ENCODE results near the gene SHMT1. TPM values are rescaled to one million over a fixed set of nuclear protein-coding genes. Genes with fewer than 3 reads are reported as not detected.
"Not testable (repeated sequence)": the region's sequence is repeated elsewhere in the genome, so short reads cannot be mapped to it uniquely, and the experiment has no call there.

The SHMT1 gene
- total RNA-seq, 2 experiments from 2014 or later, result 58.7 to 61.0 TPM

DNA sequence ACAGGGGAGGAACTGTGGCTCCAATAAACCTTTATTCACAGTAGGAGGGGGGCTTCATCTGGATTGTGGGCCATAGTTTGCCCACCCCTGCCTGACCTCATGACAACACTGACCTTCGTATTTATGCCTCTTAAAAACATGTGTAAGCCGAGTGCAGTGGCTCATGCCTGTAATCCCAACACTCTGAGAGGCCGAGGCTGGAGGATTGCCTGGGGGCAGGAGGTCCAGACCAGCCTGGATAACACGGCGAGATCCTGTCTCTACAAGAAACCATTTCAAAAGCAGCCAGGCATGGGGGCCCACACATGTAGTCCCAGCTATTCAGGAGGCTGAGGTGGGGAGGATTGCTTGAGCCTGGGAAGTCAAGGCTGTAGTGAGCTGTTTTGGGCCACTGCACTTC is 24.2 kb upstream of the SHMT1 start:
- intact Hi-C loops (cut with DNase I, micrococcal nuclease); H3K36me3 Mint-ChIP-seq (ENCODE audit: low read depth); CTCF ChIA-PET; POLR2A ChIA-PET; H3K27me3 Mint-ChIP-seq; H3K4me1 Mint-ChIP-seq; ATAC-seq; DNase-seq; H3K27ac Mint-ChIP-seq; H3K4me3 Mint-ChIP-seq; H3K9me3 Mint-ChIP-seq (ENCODE audit: low read depth): not testable (repeated sequence)

DNA sequence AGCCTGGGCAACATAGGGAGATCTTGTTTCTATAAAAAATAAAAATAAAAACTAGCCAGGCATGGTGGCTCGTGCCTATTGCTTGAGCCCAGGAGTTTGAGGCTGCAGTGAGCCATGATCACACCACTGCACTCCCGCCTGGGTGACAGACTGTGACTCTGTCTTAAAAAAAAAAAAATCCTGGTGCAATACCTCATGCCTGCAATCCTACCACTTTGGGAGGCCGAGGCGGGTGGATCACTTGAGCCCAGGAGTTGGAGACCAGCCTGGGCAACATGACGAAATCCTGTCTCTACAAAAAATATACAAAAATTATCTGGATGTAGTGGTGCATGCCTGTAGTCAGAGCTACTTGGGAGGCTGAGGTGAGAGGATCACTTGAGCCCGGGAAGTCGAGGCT is 20.9 kb upstream of the SHMT1 start:
- H3K4me1 Mint-ChIP-seq; H3K4me3 Mint-ChIP-seq; POLR2A ChIA-PET; ATAC-seq; H3K27me3 Mint-ChIP-seq; H3K27ac Mint-ChIP-seq; DNase-seq; CTCF ChIA-PET; H3K9me3 Mint-ChIP-seq (ENCODE audit: low read depth); intact Hi-C loops (cut with DNase I, micrococcal nuclease); H3K36me3 Mint-ChIP-seq (ENCODE audit: low read depth): not testable (repeated sequence)

- ATAC-seq (peak; percentile 74), DNase-seq (peak; percentile 42)
- H3K9me3 Mint-ChIP-seq (ENCODE audit: low read depth); H3K27ac Mint-ChIP-seq; POLR2A ChIA-PET; H3K4me3 Mint-ChIP-seq; H3K36me3 Mint-ChIP-seq (ENCODE audit: low read depth); H3K27me3 Mint-ChIP-seq; H3K4me1 Mint-ChIP-seq: not testable (repeated sequence)
- CTCF ChIA-PET, result interaction anchor here (0.6 to 0.7 kb wide), 2 partner anchors 89 to 392 kb away, joined by 3 read pairs; no protein-coding TSS in a partner anchor
- intact Hi-C loops (cut with DNase I, micrococcal nuclease), result loop anchor here in 1 of 2 experiments (2.0 kb wide), 1 partner anchor 64 kb away; no protein-coding TSS in a partner anchor
Measured at GRCh38 chr17:18383079-18383481, 19.7 kb upstream of the SHMT1 start.

GRCh38 chr17:18382441-18383078 is 19.2 kb upstream of the SHMT1 start:
- Mint-ChIP-seq H3K9me3 (ENCODE audit: low read depth) (no peaks in the 10 kb centered on the region), H3K4me1 (no peaks in the 10 kb centered on the region), H3K36me3 (ENCODE audit: low read depth) (no peaks in the 10 kb centered on the region), H3K27me3 (peaks cover 8% of the 10 kb centered on the region), H3K4me3 (no peak overlapping the region), H3K27ac (no peak overlapping the region)
- CTCF ChIA-PET, result interaction anchor here (0.7 kb wide), 1 partner anchor 393 kb away, joined by 3 read pairs; no protein-coding TSS in a partner anchor
- DNase-seq (no peak), ATAC-seq (no peak)
- intact Hi-C loops (cut with DNase I, micrococcal nuclease), result loop anchor here in 1 of 2 experiments (2.0 kb wide), 1 partner anchor 64 kb away; no protein-coding TSS in a partner anchor
- POLR2A ChIA-PET, result no interaction called here

GRCh38 chr17:18381953-18382245 is 18.5 kb upstream of the SHMT1 start:
- ChIA-PET CTCF (no interaction called here), POLR2A (no interaction called here)
- ATAC-seq (no peak), DNase-seq (no peak)
- no peak overlapping the region for H3K27ac Mint-ChIP-seq
- no peaks in the 10 kb centered on the region for H3K9me3 Mint-ChIP-seq (ENCODE audit: low read depth)
- peaks cover 8% of the 10 kb centered on the region for H3K27me3 Mint-ChIP-seq
- intact Hi-C loops (cut with DNase I, micrococcal nuclease), result loop anchor here in 1 of 2 experiments (2.0 kb wide), 1 partner anchor 63 kb away; no protein-coding TSS in a partner anchor
- no peak overlapping the region for H3K4me3 Mint-ChIP-seq
- no peaks in the 10 kb centered on the region for H3K4me1 Mint-ChIP-seq
- no peaks in the 10 kb centered on the region for H3K36me3 Mint-ChIP-seq (ENCODE audit: low read depth)

GRCh38 chr17:18381158-18381952 is 18.0 kb upstream of the SHMT1 start:
- DNase-seq (no peak), ATAC-seq (no peak)
- CTCF ChIA-PET, result no interaction called here
- Mint-ChIP-seq H3K27ac (no peak overlapping the region), H3K4me3 (no peak overlapping the region), H3K36me3 (ENCODE audit: low read depth) (no peaks in the 10 kb centered on the region), H3K9me3 (ENCODE audit: low read depth) (no peaks in the 10 kb centered on the region), H3K27me3 (peaks cover 8% of the 10 kb centered on the region), H3K4me1 (no peaks in the 10 kb centered on the region)
- intact Hi-C loops (cut with DNase I, micrococcal nuclease), result no loop called here
- POLR2A ChIA-PET, result no interaction called here

DNA sequence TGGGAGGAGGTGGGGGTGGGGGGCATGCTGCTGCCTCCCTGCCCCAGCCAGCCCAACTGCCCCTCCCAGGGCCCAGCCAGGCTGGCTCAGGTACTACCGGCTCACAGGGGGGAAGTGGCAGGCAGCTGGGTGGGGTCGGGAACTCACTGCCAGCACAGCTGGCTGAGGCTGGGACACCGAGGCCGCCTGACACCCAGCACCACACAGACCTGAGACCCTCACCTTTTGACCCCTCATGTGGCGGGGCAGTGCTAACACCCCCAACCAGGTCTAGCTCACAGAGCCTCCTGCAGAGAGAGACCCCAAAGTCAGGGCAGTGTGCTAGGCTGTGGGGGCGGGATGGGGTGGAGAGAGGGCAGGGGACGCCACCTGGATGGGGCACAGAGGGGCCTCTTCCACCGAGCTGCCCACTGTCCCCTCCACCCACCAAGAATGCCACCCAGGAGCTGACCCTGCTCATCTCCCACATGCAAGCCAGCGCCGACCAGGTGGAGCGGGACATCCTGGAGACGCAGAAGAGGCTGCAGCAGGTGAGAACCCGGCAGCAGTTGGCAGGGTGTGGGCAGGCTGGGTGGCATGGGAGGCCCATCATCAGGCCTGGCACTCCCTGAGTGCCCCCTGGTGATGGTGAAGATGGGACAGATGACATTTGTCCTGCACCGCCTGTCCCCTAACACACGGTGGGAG is 17.3 kb upstream of the SHMT1 start:
- no peak overlapping the region for H3K27ac Mint-ChIP-seq
- no peak overlapping the region for H3K4me3 Mint-ChIP-seq
- ATAC-seq (no peak), DNase-seq (no peak)
- no peaks in the 10 kb centered on the region for H3K36me3 Mint-ChIP-seq (ENCODE audit: low read depth)
- ChIA-PET CTCF (interaction anchor here (0.5 kb wide), 1 partner anchor 84 kb away, joined by 3 read pairs; no protein-coding TSS in a partner anchor), POLR2A (no interaction called here)
- H3K27me3 Mint-ChIP-seq, result peaks cover 8% of the 10 kb centered on the region
- H3K9me3 Mint-ChIP-seq (ENCODE audit: low read depth), result no peaks in the 10 kb centered on the region
- no peaks in the 10 kb centered on the region for H3K4me1 Mint-ChIP-seq
- intact Hi-C loops (cut with DNase I, micrococcal nuclease), result no loop called here

DNA sequence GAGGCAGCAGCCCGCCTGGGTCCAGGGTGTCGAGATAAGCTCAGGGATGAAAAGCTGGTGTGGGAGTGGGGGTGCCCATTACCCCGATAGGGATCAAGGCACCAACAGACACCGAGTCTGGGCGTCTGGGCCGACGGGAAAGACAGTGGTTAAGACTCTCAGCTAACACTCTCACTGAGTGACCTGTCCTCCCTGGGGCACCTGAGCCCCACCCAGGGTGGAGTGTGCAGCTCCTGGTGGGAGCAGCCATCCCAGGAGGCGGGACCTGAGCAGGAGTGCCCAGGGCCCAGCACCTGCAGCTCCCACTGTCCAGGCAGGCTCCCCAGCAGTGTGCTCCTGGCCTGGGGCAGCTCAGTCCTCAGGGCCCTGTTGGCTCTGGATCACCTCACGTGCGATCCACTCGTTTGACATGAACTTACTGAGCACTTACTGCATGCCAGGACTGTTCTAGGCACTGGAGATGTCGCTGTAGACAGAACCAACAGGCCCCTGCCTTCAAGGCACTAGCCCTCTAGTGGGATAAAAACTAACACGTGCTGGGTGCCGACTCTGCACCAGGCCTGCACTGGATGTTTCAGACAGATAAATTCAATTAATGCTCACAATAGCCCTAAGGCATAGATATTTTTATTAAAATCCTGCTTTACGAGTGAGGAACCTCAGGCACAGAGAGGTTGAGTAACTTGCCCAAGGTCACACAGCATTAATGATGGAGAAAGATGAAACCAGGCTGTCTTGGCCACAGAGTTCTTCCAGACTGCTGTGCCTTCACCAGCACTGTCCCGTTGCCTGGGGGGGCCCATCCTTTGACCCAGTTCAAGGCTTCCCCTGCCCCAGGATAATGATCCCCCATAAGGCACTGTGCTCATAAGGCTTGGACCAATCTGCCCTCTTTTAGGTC is 16.1 kb upstream of the SHMT1 start:
- Mint-ChIP-seq H3K4me1 (no peaks in the 10 kb centered on the region), H3K9me3 (ENCODE audit: low read depth) (no peaks in the 10 kb centered on the region), H3K27me3 (peaks cover 8% of the 10 kb centered on the region), H3K4me3 (no peak overlapping the region), H3K36me3 (ENCODE audit: low read depth) (no peaks in the 10 kb centered on the region), H3K27ac (no peak overlapping the region)
- ChIA-PET POLR2A (no interaction called here), CTCF (no interaction called here)
- ATAC-seq (no peak), DNase-seq (no peak)
- intact Hi-C loops (cut with DNase I, micrococcal nuclease), result no loop called here

DNA sequence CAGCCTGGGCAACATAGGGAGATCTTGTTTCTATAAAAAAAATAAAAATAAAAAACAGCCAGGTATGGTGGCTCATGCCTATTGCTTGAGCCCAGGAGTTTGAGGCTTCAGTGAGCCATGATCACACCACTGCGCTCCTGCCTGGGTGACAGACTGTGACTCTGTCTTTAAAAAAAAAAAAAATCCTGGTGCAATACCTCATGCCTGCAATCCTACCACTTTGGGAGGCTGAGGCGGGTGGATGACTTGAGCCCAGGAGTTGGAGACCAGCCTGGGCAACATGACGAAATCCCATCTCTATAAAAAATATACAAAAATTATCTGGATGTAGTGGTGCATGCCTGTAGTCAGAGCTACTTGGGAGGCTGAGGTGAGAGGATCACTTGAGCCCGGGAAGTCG is 15.3 kb upstream of the SHMT1 start:
- H3K9me3 Mint-ChIP-seq (ENCODE audit: low read depth); intact Hi-C loops (cut with DNase I, micrococcal nuclease); H3K27ac Mint-ChIP-seq; DNase-seq; POLR2A ChIA-PET; H3K36me3 Mint-ChIP-seq (ENCODE audit: low read depth); H3K27me3 Mint-ChIP-seq; ATAC-seq; CTCF ChIA-PET; H3K4me3 Mint-ChIP-seq; H3K4me1 Mint-ChIP-seq: not testable (repeated sequence)

DNA sequence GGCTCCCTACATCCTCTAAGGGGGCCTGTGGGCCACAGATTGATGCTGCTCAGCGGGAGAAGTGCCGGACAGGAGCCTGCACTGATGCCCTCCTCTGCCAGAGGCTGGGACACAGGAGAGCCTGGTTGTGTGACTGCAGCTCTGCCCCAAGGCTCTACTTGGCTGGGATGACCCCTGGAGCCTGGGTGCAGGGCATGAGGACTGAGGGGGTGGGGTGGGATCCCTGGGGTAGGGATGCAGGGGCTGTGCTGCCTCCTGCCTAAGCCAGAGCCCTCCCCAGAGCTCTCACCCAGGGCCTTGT is 14.8 kb upstream of the SHMT1 start:
- intact Hi-C loops (cut with DNase I, micrococcal nuclease), result no loop called here
- Mint-ChIP-seq H3K4me3 (no peak overlapping the region), H3K4me1 (no peaks in the 10 kb centered on the region), H3K36me3 (ENCODE audit: low read depth) (no peaks in the 10 kb centered on the region), H3K9me3 (ENCODE audit: low read depth) (no peaks in the 10 kb centered on the region), H3K27ac (no peak overlapping the region), H3K27me3 (peaks cover 8% of the 10 kb centered on the region)
- ChIA-PET CTCF (no interaction called here), POLR2A (no interaction called here)
- no peak for DNase-seq
- no peak for ATAC-seq

- Mint-ChIP-seq H3K36me3 (ENCODE audit: low read depth) (no peaks in the 10 kb centered on the region), H3K27ac (no peak within 1 kb of the TSS), H3K27me3 (peaks cover 8% of the 10 kb centered on the region), H3K4me3 (no peak within 1 kb of the TSS), H3K4me1 (no peaks in the 10 kb centered on the region), H3K9me3 (ENCODE audit: low read depth) (no peaks in the 10 kb centered on the region)
- intact Hi-C loops (cut with DNase I, micrococcal nuclease), result no loop called here
- ChIA-PET CTCF (no interaction called here), POLR2A (no interaction called here)
- ATAC-seq, result no peak
- no peak for DNase-seq
Measured at GRCh38 chr17:18377437-18378204, 14.3 kb upstream of the SHMT1 start, which contains the start of gene EVPLL. Gene EVPLL (plus strand): TSS chr17:18377778. CDS start chr17:18380938, 3,160 bp downstream.
